Epithelial cell of proximal tubule (primary cell): ENCODE data around the gene DIAPH3. TPM values are rescaled to one million over a fixed set of nuclear protein-coding genes. Genes with fewer than 3 reads are reported as not detected.

ENCODE experiments used
- DNase-seq: peaks from one replicate; pipeline ENCODE4 v3.0.0-alpha.2; 2011; ENCODE audit warnings: low read depth
- H3K4me3 ChIP-seq: 2 replicates; pipeline ENCODE4 v1.5.1; 2011; ENCODE audit warnings: low read depth, mild to moderate bottlenecking, low read length
- CTCF ChIP-seq: conservative IDR thresholded peaks from 2 replicates; pipeline ENCODE4 v1.5.1; 2012; ENCODE audit warnings: low read depth, mild to moderate bottlenecking, low read length
- total RNA-seq: library from RNA; depleted of rRNA; stranded (reverse); fragments of >200 nt; gene quantifications from 2 replicates; pipeline ENCODE4 v1.2.3, GENCODE V29; 2015

Gene DIAPH3
- total RNA-seq, 1 donor from 2014 or later = 48.0 TPM

- no peak for TF ChIP-seq CTCF
- DNase-seq = no peak
- no peak overlapping the region for H3K4me3 ChIP-seq
These were observed 187.8 kb downstream of the DIAPH3 start for GRCh38 chr13:59975807-59976435.

GRCh38 chr13:59970847-59971246 is 192.9 kb downstream of the DIAPH3 start:
- TF ChIP-seq CTCF = no peak
- H3K4me3 ChIP-seq = no peak overlapping the region
- DNase-seq = no peak

GRCh38 chr13:59963827-59964226 is 199.9 kb downstream of the DIAPH3 start:
- no peak overlapping the region for H3K4me3 ChIP-seq
- no peak for DNase-seq
- TF ChIP-seq CTCF = no peak

GRCh38 chr13:59963383-59963782 is 200.3 kb downstream of the DIAPH3 start:
- no peak overlapping the region for H3K4me3 ChIP-seq
- DNase-seq = no peak
- no peak for TF ChIP-seq CTCF

- no peak overlapping the region for H3K4me3 ChIP-seq
- TF ChIP-seq CTCF = no peak
- no peak for DNase-seq
These were observed 201.4 kb downstream of the DIAPH3 start for GRCh38 chr13:59962343-59962742.

GRCh38 chr13:59960683-59961082 is 203.0 kb downstream of the DIAPH3 start:
- no peak for TF ChIP-seq CTCF
- no peak for DNase-seq
- H3K4me3 ChIP-seq = no peak overlapping the region

GRCh38 chr13:59957438-59957837 is 206.3 kb downstream of the DIAPH3 start:
- DNase-seq = no peak
- no peak for TF ChIP-seq CTCF
- H3K4me3 ChIP-seq = no peak overlapping the region
